MCF 10A (cell line): Measurements from ENCODE around the gene COX6B2. TPM values are rescaled to one million over a fixed set of nuclear protein-coding genes. Genes with fewer than 3 reads are reported as not detected.

Experiments used
- BruUV-seq: library from RNA; stranded (reverse); fragments of 400-500 nt; replicated peaks from 2 replicates; lab custom pipeline; 2021; lab: Mats Ljungman, UMichigan
- CTCF ChIA-PET: fragments of 300-600 bp; sonication (Branson Sonifier 250); formaldehyde crosslinking; extraction: SDS; loops from one replicate; lab custom pipeline; 2021; ENCODE audit warnings: antibody characterized with exemption, inconsistent platforms; lab: Yijun Ruan, JAX
- POLR2A ChIA-PET: fragments of 300-600, 350-650 bp; sonication (Branson Sonifier 250); formaldehyde crosslinking; extraction: SDS; loops from one replicate; lab custom pipeline; 2020; ENCODE audit warnings: antibody characterized with exemption, inconsistent platforms; lab: Yijun Ruan, JAX
- DNase-seq: peaks from one replicate; pipeline ENCODE4 v3.0.0-alpha.2; 2018; ENCODE audit not compliant: unreplicated experiment
- H3K27ac Mint-ChIP-seq: one replicate; pipeline ENCODE4 v1.8.0; 2022; ENCODE audit warnings: mild to moderate bottlenecking, low read depth, mixed read lengths; ENCODE audit not compliant: unreplicated experiment
- H3K27me3 Mint-ChIP-seq: one replicate; pipeline ENCODE4 v1.8.0; 2022; ENCODE audit warnings: mixed read lengths; ENCODE audit not compliant: insufficient read depth, unreplicated experiment
- H3K36me3 Mint-ChIP-seq: one replicate; pipeline ENCODE4 v1.8.0; 2022; ENCODE audit warnings: mild to moderate bottlenecking, moderate library complexity, mixed read lengths; ENCODE audit not compliant: insufficient read depth, unreplicated experiment
- H3K4me1 Mint-ChIP-seq: one replicate; pipeline ENCODE4 v1.8.0; 2022; ENCODE audit warnings: mixed read lengths; ENCODE audit not compliant: insufficient read depth, unreplicated experiment
- H3K4me3 Mint-ChIP-seq: one replicate; pipeline ENCODE4 v1.8.0; 2022; ENCODE audit warnings: mild to moderate bottlenecking, moderate library complexity, mixed read lengths; ENCODE audit not compliant: unreplicated experiment
- H3K9me3 Mint-ChIP-seq: one replicate; pipeline ENCODE4 v1.8.0; 2022; ENCODE audit warnings: mixed read lengths; ENCODE audit not compliant: unreplicated experiment
- intact Hi-C: fragments of 100-400 bp; cut with micrococcal nuclease; formaldehyde crosslinking; loops from 2 replicates; pipeline ENCODE4 v1.14.1; 2022
- total RNA-seq: library from RNA; stranded (reverse); gene quantifications from 2 replicates; pipeline ENCODE4 v1.2.3, GENCODE V29; 2022
- TF ChIP-seq, protein P1 (sequence below): fragments of 200-600 bp; IDR thresholded peaks from one replicate; pipeline ENCODE4 v1.8.0; 2022; ENCODE audit warnings: antibody characterized with exemption, mild to moderate bottlenecking; ENCODE audit not compliant: unreplicated experiment

Gene COX6B2
- total RNA-seq, 1 experiment from 2014 or later: 0.33 TPM

DNA sequence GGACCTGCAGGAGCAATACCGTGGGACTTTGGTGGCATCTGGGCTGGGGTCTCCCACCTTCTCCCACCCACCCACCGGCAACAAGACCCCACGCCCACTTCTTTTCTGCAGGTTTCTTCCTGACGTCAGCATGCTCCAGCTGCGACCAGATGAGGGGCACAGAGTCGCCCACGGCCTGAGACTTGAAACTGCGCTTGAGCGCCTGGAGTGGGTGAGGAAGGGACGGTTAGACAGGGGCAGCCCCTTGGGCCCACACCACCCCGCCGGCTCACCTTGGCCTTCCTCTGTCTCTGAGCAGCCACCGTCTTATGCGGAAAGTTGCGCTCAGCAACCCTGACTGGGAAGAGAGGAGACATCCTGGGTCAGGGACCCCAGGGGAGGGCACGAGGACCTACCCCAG is 6.4 kb upstream of the COX6B2 start:
- peaks cover 13% of the 10 kb centered on the region for H3K27me3 Mint-ChIP-seq
- H3K4me1 Mint-ChIP-seq: no peaks in the 10 kb centered on the region
- H3K36me3 Mint-ChIP-seq: no peaks in the 10 kb centered on the region
- POLR2A ChIA-PET: interaction anchor here (1.2 kb wide), 1 partner anchor 22 kb away, joined by 3 read pairs; no protein-coding TSS in a partner anchor
- H3K9me3 Mint-ChIP-seq: no peaks in the 10 kb centered on the region
- no TSS peak for BruUV-seq
- TF ChIP-seq, protein P1, sequence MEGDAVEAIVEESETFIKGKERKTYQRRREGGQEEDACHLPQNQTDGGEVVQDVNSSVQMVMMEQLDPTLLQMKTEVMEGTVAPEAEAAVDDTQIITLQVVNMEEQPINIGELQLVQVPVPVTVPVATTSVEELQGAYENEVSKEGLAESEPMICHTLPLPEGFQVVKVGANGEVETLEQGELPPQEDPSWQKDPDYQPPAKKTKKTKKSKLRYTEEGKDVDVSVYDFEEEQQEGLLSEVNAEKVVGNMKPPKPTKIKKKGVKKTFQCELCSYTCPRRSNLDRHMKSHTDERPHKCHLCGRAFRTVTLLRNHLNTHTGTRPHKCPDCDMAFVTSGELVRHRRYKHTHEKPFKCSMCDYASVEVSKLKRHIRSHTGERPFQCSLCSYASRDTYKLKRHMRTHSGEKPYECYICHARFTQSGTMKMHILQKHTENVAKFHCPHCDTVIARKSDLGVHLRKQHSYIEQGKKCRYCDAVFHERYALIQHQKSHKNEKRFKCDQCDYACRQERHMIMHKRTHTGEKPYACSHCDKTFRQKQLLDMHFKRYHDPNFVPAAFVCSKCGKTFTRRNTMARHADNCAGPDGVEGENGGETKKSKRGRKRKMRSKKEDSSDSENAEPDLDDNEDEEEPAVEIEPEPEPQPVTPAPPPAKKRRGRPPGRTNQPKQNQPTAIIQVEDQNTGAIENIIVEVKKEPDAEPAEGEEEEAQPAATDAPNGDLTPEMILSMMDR: no peak
- intact Hi-C loops: no loop called here
- no peak overlapping the region for H3K4me3 Mint-ChIP-seq
- DNase-seq: no peak
- CTCF ChIA-PET: interaction anchor here (0.8 kb wide), 1 partner anchor 60 kb away, joined by 4 read pairs; no protein-coding TSS in a partner anchor
- no peak overlapping the region for H3K27ac Mint-ChIP-seq

DNA sequence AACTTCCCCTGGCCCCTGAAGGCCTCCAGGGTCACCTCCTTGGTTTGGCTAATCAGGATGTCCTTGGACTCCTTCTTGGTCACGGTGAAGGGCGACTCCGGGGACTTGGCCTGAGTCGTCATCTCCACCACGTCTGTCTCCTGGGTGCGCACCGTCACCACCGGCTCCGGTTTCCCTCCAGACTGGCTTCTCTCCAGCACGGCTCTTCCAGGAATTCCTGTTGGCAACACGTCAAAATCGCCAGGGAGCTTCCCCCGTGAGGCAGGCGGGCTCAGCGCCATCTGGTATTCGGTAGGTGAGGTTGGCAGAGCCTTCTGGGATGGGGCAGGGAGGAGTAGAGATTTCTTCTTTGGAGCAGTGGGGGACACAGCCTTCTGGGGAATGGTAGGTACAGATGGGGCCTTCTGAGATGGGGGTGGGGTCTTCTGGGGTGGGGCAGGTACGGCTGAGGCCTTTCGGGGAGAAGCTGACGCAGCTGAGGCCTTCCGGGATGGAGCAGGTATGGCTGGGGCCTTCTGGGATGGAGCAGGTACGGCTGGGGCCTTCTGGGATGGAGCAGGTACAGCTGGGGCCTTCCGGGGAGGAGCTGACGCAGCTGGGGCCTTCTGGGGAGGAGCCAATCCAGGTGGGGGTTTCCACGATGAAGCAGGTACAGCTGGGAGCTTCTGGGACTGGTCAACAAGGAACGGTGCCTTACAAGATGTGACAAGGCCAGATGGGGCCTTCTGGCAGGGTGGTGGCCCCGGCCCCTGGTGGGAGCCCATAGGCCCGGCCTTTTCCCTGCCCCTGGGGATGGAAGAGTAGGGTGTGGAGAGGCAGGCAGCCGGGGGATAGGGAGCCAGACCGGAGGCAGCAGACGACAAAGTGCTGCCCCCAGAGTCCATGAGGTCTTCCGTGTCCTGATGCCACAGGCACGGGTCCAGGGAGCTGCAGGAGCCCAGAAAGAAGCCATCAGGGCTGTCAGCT is 4.7 kb upstream of the COX6B2 start:
- H3K27me3 Mint-ChIP-seq: peaks cover 13% of the 10 kb centered on the region
- ChIA-PET POLR2A (interaction anchor here (1.0 to 1.6 kb wide), 3 partner anchors 14 to 100 kb away, joined by 3 to 6 read pairs (median 3); partner anchors contain the start of gene PPP6R1), CTCF (interaction anchor here (0.7 to 1.4 kb wide), 2 partner anchors 58 to 145 kb away, joined by 3 to 6 read pairs; no protein-coding TSS in a partner anchor)
- no peaks in the 10 kb centered on the region for H3K36me3 Mint-ChIP-seq
- DNase-seq: peak; percentile 90
- TF ChIP-seq, protein P1: no peak
- no peaks in the 10 kb centered on the region for H3K4me1 Mint-ChIP-seq
- no peak overlapping the region for H3K4me3 Mint-ChIP-seq
- no peaks in the 10 kb centered on the region for H3K9me3 Mint-ChIP-seq
- intact Hi-C loops: no loop called here
- H3K27ac Mint-ChIP-seq: no peak overlapping the region
- BruUV-seq: no TSS peak

DNA sequence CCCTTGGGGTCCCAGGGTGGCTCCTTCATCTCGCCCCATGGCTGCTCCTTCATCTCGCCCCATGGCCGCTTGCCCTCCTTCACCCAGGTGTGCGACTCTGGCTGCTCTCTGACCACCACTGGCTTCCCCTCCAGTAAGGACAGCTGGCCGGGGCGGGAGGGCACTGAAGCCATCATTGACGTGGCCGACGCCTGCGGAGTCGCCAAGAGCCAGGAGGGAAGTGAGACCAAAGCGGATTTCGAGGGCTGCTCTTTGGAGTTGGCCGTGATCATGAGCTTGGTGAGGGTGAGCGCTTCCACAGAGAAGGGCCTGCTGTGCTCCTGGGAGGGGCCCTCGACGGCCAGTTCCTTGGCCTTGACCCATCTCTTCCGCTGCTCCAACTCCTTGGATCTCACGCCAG is 4.0 kb upstream of the COX6B2 start:
- intact Hi-C loops: no loop called here
- CTCF ChIA-PET: no interaction called here
- no peaks in the 10 kb centered on the region for H3K9me3 Mint-ChIP-seq

More for the DNA sequence above, 4.0 kb upstream of the COX6B2 start:
- Mint-ChIP-seq H3K27ac (no peak overlapping the region), H3K27me3 (peaks cover 13% of the 10 kb centered on the region), H3K36me3 (no peaks in the 10 kb centered on the region), H3K4me1 (no peaks in the 10 kb centered on the region), H3K4me3 (no peak overlapping the region)
- DNase-seq: no peak
- BruUV-seq: no TSS peak
- TF ChIP-seq, protein P1: no peak
- POLR2A ChIA-PET: interaction anchor here (1.0 to 1.6 kb wide), 2 partner anchors 14 to 99 kb away, joined by 3 read pairs; partner anchors contain the start of gene PPP6R1
